Mononuclear cell (primary cell): ENCODE data around the gene TMEFF2. TPM values are rescaled to one million over a fixed set of nuclear protein-coding genes. Genes with fewer than 3 reads are reported as not detected.

Experiments
- H3K27me3 ChIP-seq: 2 replicates; pipeline ENCODE4 v1.6.0; 2011; ENCODE audit warnings: low read length, control low read depth; ENCODE audit not compliant: insufficient read depth
- H3K4me1 ChIP-seq: 2 replicates; pipeline ENCODE4 v1.5.1; 2011; ENCODE audit warnings: mild to moderate bottlenecking, low read length, control low read depth; ENCODE audit not compliant: insufficient read depth
- H3K4me3 ChIP-seq: 2 replicates; pipeline ENCODE4 v1.5.1; 2011; ENCODE audit warnings: mild to moderate bottlenecking, low read length, moderate library complexity
- H3K9me3 ChIP-seq: 2 replicates; pipeline ENCODE4 v1.5.1; 2011; ENCODE audit warnings: low read depth, mild to moderate bottlenecking, control low read depth, low read length
- total RNA-seq: library from RNA; depleted of rRNA; stranded (reverse); fragments of >200 nt; gene quantifications from one replicate; pipeline ENCODE4 v1.2.3, GENCODE V29; 2012

The TMEFF2 gene
- total RNA-seq, 1 donor = not detected

GRCh38 chr2:192073878-192074277, 120.9 kb downstream of the TMEFF2 start:
- Histone ChIP-seq H3K27me3 (no peaks in the 10 kb centered on the region), H3K4me3 (no peak overlapping the region), H3K4me1 (no peaks in the 10 kb centered on the region), H3K9me3 (no peaks in the 10 kb centered on the region)

GRCh38 chr2:192072778-192073177, 122.0 kb downstream of the TMEFF2 start:
- H3K9me3 ChIP-seq = no peaks in the 10 kb centered on the region
- no peaks in the 10 kb centered on the region for H3K27me3 ChIP-seq
- no peaks in the 10 kb centered on the region for H3K4me1 ChIP-seq
- no peak overlapping the region for H3K4me3 ChIP-seq

GRCh38 chr2:192072261-192072660, 122.5 kb downstream of the TMEFF2 start:
- no peaks in the 10 kb centered on the region for H3K4me1 ChIP-seq
- no peak overlapping the region for H3K4me3 ChIP-seq
- H3K9me3 ChIP-seq = no peaks in the 10 kb centered on the region
- no peaks in the 10 kb centered on the region for H3K27me3 ChIP-seq

- Histone ChIP-seq H3K4me3 (no peak overlapping the region), H3K4me1 (no peaks in the 10 kb centered on the region), H3K27me3 (no peaks in the 10 kb centered on the region), H3K9me3 (no peaks in the 10 kb centered on the region)
Measured at GRCh38 chr2:192070099-192070498, 124.6 kb downstream of the TMEFF2 start.

- Histone ChIP-seq H3K27me3 (no peaks in the 10 kb centered on the region), H3K9me3 (no peaks in the 10 kb centered on the region), H3K4me3 (no peak overlapping the region), H3K4me1 (no peaks in the 10 kb centered on the region)
Measured at GRCh38 chr2:192069417-192069816, 125.3 kb downstream of the TMEFF2 start.

- Histone ChIP-seq H3K27me3 (no peaks in the 10 kb centered on the region), H3K4me1 (no peaks in the 10 kb centered on the region), H3K4me3 (no peak overlapping the region), H3K9me3 (no peaks in the 10 kb centered on the region)
Measured at GRCh38 chr2:192068966-192069365, 125.8 kb downstream of the TMEFF2 start.

GRCh38 chr2:192067631-192068030, 127.1 kb downstream of the TMEFF2 start:
- H3K9me3 ChIP-seq = no peaks in the 10 kb centered on the region
- H3K4me3 ChIP-seq = no peak overlapping the region
- H3K27me3 ChIP-seq = no peaks in the 10 kb centered on the region
- H3K4me1 ChIP-seq = no peaks in the 10 kb centered on the region

- Histone ChIP-seq H3K27me3 (no peaks in the 10 kb centered on the region), H3K9me3 (no peaks in the 10 kb centered on the region), H3K4me3 (no peak overlapping the region), H3K4me1 (no peaks in the 10 kb centered on the region)
Measured at GRCh38 chr2:192064459-192064858, 130.3 kb downstream of the TMEFF2 start.

- Histone ChIP-seq H3K4me1 (no peaks in the 10 kb centered on the region), H3K4me3 (no peak overlapping the region), H3K9me3 (no peaks in the 10 kb centered on the region)
Measured at GRCh38 chr2:192060161-192060560, 134.6 kb downstream of the TMEFF2 start.

GRCh38 chr2:192059266-192059665, 135.5 kb downstream of the TMEFF2 start:
- Histone ChIP-seq H3K4me1 (no peaks in the 10 kb centered on the region), H3K27me3 (no peaks in the 10 kb centered on the region), H3K4me3 (no peak overlapping the region), H3K9me3 (no peaks in the 10 kb centered on the region)

More at GRCh38 chr2:192060161-192060560, 134.6 kb downstream of the TMEFF2 start:
- no peaks in the 10 kb centered on the region for H3K27me3 ChIP-seq

- no peak overlapping the region for H3K4me3 ChIP-seq
- no peaks in the 10 kb centered on the region for H3K27me3 ChIP-seq
- no peaks in the 10 kb centered on the region for H3K4me1 ChIP-seq
- no peaks in the 10 kb centered on the region for H3K9me3 ChIP-seq
Measured at GRCh38 chr2:192053921-192054320, 140.8 kb downstream of the TMEFF2 start.

- no peaks in the 10 kb centered on the region for H3K27me3 ChIP-seq
- no peaks in the 10 kb centered on the region for H3K9me3 ChIP-seq
- no peak overlapping the region for H3K4me3 ChIP-seq
- no peaks in the 10 kb centered on the region for H3K4me1 ChIP-seq
Measured at GRCh38 chr2:192051533-192051932, 143.2 kb downstream of the TMEFF2 start.

- no peaks in the 10 kb centered on the region for H3K9me3 ChIP-seq
- no peaks in the 10 kb centered on the region for H3K4me1 ChIP-seq
- H3K4me3 ChIP-seq = no peak overlapping the region
- no peaks in the 10 kb centered on the region for H3K27me3 ChIP-seq
Measured at GRCh38 chr2:192049362-192049761, 145.4 kb downstream of the TMEFF2 start.

- H3K4me3 ChIP-seq = no peak overlapping the region
- no peaks in the 10 kb centered on the region for H3K4me1 ChIP-seq
- no peaks in the 10 kb centered on the region for H3K27me3 ChIP-seq
- H3K9me3 ChIP-seq = no peaks in the 10 kb centered on the region
Measured at GRCh38 chr2:192047315-192048107, 147.2 kb downstream of the TMEFF2 start.

- Histone ChIP-seq H3K4me1 (no peaks in the 10 kb centered on the region), H3K4me3 (no peak overlapping the region), H3K27me3 (no peaks in the 10 kb centered on the region), H3K9me3 (no peaks in the 10 kb centered on the region)
Measured at GRCh38 chr2:192044496-192044895, 150.2 kb downstream of the TMEFF2 start.

GRCh38 chr2:192043216-192043870, 151.4 kb downstream of the TMEFF2 start:
- no peaks in the 10 kb centered on the region for H3K4me1 ChIP-seq
- no peak overlapping the region for H3K4me3 ChIP-seq
- H3K9me3 ChIP-seq = no peaks in the 10 kb centered on the region
- no peaks in the 10 kb centered on the region for H3K27me3 ChIP-seq
